Esophagus squamous epithelium (tissue), 5 donors: ENCODE data around the gene PPP1R12C. TPM values are rescaled to one million over a fixed set of nuclear protein-coding genes. Genes with fewer than 3 reads are reported as not detected.
"Not testable (repeated sequence)": the region's sequence is repeated elsewhere in the genome, so short reads cannot be mapped to it uniquely, and the experiment has no call there.

Experiments used
- DNase-seq: peaks from one replicate; lab custom pipeline; 2025; lab: John Stamatoyannopoulos, UW
- H3K27ac ChIP-seq, 4 donors: fragments of 200-600 bp; sonication (generic); one replicate each; pipeline ENCODE4 v1.5.1; 2016 to 2019; ENCODE audit warnings: mild to moderate bottlenecking in 1 of 4
- H3K27me3 ChIP-seq, 4 donors: fragments of 200-600 bp; sonication (generic); 1 replicate in 3 of 4; 2 replicates in 1 of 4; pipeline versions ENCODE4 v1.5.1 to v1.6.0; 2017 to 2021; ENCODE audit warnings: antibody characterized with exemption in 1 of 4
- H3K36me3 ChIP-seq, 3 donors: fragments of 200-600 bp; sonication (generic); one replicate each; pipeline ENCODE4 v1.5.1; 2016 to 2019
- H3K4me1 ChIP-seq, 3 donors: fragments of 200-600 bp; sonication (generic); one replicate each; pipeline ENCODE4 v1.5.1; 2017 to 2019
- H3K4me3 ChIP-seq, 4 donors: fragments of 200-600 bp; sonication (generic); 1 replicate in 3 of 4; 2 replicates in 1 of 4; pipeline ENCODE4 v1.5.1; 2016 to 2019; ENCODE audit warnings: mild to moderate bottlenecking in 2 of 4, moderate library complexity in 1 of 4
- H3K9me3 ChIP-seq, 3 donors: fragments of 200-600 bp; sonication (generic); one replicate each; pipeline ENCODE4 v1.5.1; 2016 to 2019
- CTCF ChIP-seq, 6 experiments: fragments of 450-650 bp in 4 of 6; fragments of 200-600 bp in 2 of 6; sonication (generic) in 2 of 6; IDR thresholded peaks; one replicate each; pipeline ENCODE4 v1.5.1; 2016 to 2019; ENCODE audit warnings: antibody characterized with exemption in 6 of 6, mild to moderate bottlenecking in 4 of 6, moderate library complexity in 4 of 6
- POLR2A ChIP-seq, 4 donors: fragments of 450-650 bp; IDR thresholded peaks; one replicate each; pipeline ENCODE4 v1.6.1; 2017; ENCODE audit warnings: antibody characterized with exemption in 4 of 4, mild to moderate bottlenecking in 4 of 4, moderate library complexity in 3 of 4
- WGBS, 2 donors: methylation state at CpG; one replicate each; pipeline ENCODE4 v1.1.5; 2018; 5-methylcytosine and 5-hydroxymethylcytosine counted together
- intact Hi-C: fragments of 100-400 bp; cut with DNase I; formaldehyde crosslinking; loops from one replicate; pipeline ENCODE4 v1.15.0; 2022
- total RNA-seq, 4 donors: library from RNA; depleted of rRNA; stranded (reverse); fragments of >200 nt; gene quantifications; one replicate each; pipeline ENCODE4 v1.1.0, GENCODE V29; 2016
- donor health status: DM: yes; HTN: yes; CAD: no.

The PPP1R12C gene
- total RNA-seq, 4 donors from 2014 or later: 35.1 to 89.1 (median 43.7) TPM

GRCh38 chr19:55062735-55063491 is 54.5 kb downstream of the PPP1R12C start, which contains the start of gene RDH13:
RDH13 (minus strand) TSS chr19:55063148; CDS start chr19:55063032, 116 bp downstream.
- intact Hi-C loops: no loop called here
- 1 to 4% methylated on average over 16 to 19 of the region's 70 CpGs for WGBS, 2 donors
- peaks cover 0 to 30% (median 8%) of the 10 kb centered on the region in 3 donors for H3K36me3 ChIP-seq
- peak; percentile 76 for DNase-seq
- H3K9me3 ChIP-seq: no peaks in the 10 kb centered on the region
- peaks cover 0 to 23% (median 0%) of the 10 kb centered on the region in 4 donors for H3K27me3 ChIP-seq
- peak within 1 kb of the TSS; percentile 26 to 89 (median 77) for H3K27ac ChIP-seq
- H3K4me1 ChIP-seq: peaks cover 6 to 35% (median 6%) of the 10 kb centered on the region in 3 donors
- peak in 2 of 4 donors; percentile 51 to 56 for TF ChIP-seq POLR2A (IDR thresholded peaks at IDR 0.05)
- TF ChIP-seq CTCF (IDR thresholded peaks at IDR 0.05): no peak
- H3K4me3 ChIP-seq: peak within 1 kb of the TSS; percentile 52 to 97 (median 88)

DNA sequence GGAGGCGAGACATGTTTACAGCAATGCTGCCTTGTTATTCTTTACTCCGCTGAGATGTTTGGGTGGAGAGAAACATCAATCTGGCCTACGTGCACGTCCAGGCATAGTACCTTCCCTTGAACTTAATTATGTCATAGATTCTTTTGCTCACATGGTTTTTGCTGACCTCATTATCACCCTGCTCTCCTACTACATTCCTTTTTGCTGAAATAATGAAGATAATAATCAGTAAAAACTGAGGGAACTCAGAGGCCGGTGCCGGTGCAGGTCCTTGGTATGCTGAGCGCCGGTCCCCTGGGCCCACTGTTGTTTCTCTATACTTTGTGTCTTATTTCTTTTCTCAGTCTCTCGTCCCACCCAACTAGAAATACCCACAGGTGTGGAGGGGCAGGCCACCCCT is 57.1 kb downstream of the PPP1R12C start:
- intact Hi-C loops: not testable (repeated sequence)

DNA sequence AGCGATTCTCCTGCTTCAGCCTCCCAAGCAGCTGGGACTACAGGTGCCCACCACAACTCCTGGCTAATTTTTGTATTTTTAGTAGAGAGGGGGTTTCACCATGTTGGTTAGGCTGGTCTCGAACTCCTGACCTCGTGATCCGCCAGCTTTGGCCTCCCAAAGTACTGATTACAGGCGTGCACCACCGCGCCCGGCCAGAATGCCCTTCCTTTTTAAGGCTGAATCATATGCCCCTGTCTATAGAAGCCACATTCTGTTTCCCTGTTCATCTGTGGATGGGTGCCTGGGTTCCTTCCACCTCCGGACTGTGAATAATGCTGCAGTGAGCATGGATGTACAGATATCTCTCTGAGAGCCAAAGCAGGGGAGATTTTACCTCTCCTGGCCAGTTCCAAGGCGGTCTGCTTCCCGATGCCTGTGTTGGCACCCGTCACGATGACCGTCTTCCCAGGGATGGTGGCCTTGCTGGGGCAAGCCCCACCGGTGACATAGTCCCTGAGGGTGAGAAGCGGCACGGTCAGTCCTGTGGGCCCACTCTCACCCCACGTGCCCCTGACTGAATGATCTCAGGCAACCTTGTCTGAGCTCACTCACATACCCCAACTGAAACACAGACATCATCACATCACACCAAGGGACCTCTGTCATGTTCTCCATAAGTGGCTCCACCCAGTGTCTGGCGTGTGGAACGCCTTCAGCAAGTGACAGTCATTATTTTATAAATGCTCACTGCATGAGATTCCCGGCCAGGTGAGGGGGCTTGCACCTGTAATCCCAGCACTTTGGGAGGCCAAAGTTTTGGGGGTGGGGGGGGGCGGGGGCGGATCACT is 58.4 kb downstream of the PPP1R12C start:
- no peaks in the 10 kb centered on the region for H3K9me3 ChIP-seq
- DNase-seq: no peak
- no peaks in the 10 kb centered on the region for H3K27me3 ChIP-seq
- WGBS, 2 donors: 95 to 97% methylated on average over 13 to 17 of the region's 23 CpGs
- peaks cover 9 to 69% (median 40%) of the 10 kb centered on the region in 3 donors for H3K36me3 ChIP-seq
- TF ChIP-seq POLR2A (IDR thresholded peaks at IDR 0.05) (no peak), CTCF (IDR thresholded peaks at IDR 0.05) (no peak)
- H3K4me3 ChIP-seq: no peak overlapping the region
- peaks cover 6 to 26% (median 6%) of the 10 kb centered on the region in 3 donors for H3K4me1 ChIP-seq
- H3K27ac ChIP-seq: no peak overlapping the region
- intact Hi-C loops: no loop called here

More for the DNA sequence above, 57.1 kb downstream of the PPP1R12C start:
- Histone ChIP-seq H3K36me3 (peaks cover 9 to 56% (median 30%) of the 10 kb centered on the region in 3 donors), H3K4me1 (peaks cover 6 to 26% (median 6%) of the 10 kb centered on the region in 3 donors)
- H3K27ac ChIP-seq, H3K9me3 ChIP-seq, H3K27me3 ChIP-seq, H3K4me3 ChIP-seq, DNase-seq: not testable (repeated sequence)
- 81 to 91% methylated on average over 8 to 9 of the region's 9 CpGs for whole genome bisulfite sequencing, 2 donors

DNA sequence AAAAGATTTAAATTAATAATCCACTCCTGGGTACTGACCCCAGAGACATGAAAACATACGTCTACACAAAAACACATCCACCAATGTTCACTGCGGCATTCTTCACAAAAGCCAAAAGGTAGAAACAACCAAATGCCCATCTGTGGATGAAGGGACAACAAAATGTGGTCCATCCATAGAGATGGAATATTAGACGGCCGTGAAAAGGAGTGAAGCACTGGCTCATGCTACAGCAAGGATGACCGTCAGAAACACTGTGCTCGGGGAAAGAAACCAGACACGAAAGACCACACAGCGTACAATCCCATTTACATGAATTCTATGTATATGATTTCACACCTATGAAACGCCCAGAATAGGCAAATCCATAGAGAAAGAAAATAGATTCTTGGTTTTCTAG is 60.6 kb downstream of the PPP1R12C start:
- intact Hi-C loops: no loop called here
- Histone ChIP-seq H3K27me3 (no peaks in the 10 kb centered on the region), H3K27ac (no peak overlapping the region)

More for the DNA sequence above, 60.6 kb downstream of the PPP1R12C start:
- peaks cover 9 to 91% (median 45%) of the 10 kb centered on the region in 3 donors for H3K36me3 ChIP-seq
- H3K4me1 ChIP-seq: peaks cover 0 to 17% (median under 1%) of the 10 kb centered on the region in 3 donors
- no peak for DNase-seq
- H3K9me3 ChIP-seq: no peaks in the 10 kb centered on the region
- H3K4me3 ChIP-seq: no peak overlapping the region
- TF ChIP-seq CTCF (IDR thresholded peaks at IDR 0.05): no peak
- TF ChIP-seq POLR2A (IDR thresholded peaks at IDR 0.05): no peak
- 94 to 96% methylated on average over 9 of the region's 9 CpGs for WGBS, 2 donors
